Large intestine (tissue), 3 donors: Measurements from ENCODE around the gene DTL. TPM values are rescaled to one million over a fixed set of nuclear protein-coding genes. Genes with fewer than 3 reads are reported as not detected.

ENCODE experiments used
- DNase-seq, 2 donors: peaks; one replicate each; pipeline versions ENCODE4 v3.0.0 to v3.0.0-alpha.2; 2013
- H3K27ac ChIP-seq: one replicate; pipeline ENCODE4 v1.5.1; 2013; ENCODE audit warnings: low read length
- H3K27me3 ChIP-seq: 2 replicates; pipeline ENCODE4 v1.6.1; 2013; ENCODE audit warnings: low read length; ENCODE audit not compliant: control insufficient read depth, insufficient read depth
- H3K36me3 ChIP-seq: 2 replicates; pipeline ENCODE4 v1.6.1; 2013; ENCODE audit warnings: low read length; ENCODE audit not compliant: control insufficient read depth, insufficient read depth
- H3K4me1 ChIP-seq: one replicate; pipeline ENCODE4 v1.6.1; 2013; ENCODE audit warnings: low read length; ENCODE audit not compliant: control insufficient read depth, insufficient read depth
- H3K4me3 ChIP-seq: one replicate; pipeline ENCODE4 v1.5.1; 2013; ENCODE audit warnings: low read length
- H3K9me3 ChIP-seq: one replicate; pipeline ENCODE4 v1.6.1; 2013; ENCODE audit warnings: mild to moderate bottlenecking, low read depth, low read length, moderate library complexity; ENCODE audit not compliant: control insufficient read depth
- WGBS: methylation state at CpG from one replicate; pipeline ENCODE4 v1.1.5; 2013; ENCODE audit warnings: low lambda C conversion rate; ENCODE audit not compliant: insufficient coverage; 5-methylcytosine and 5-hydroxymethylcytosine counted together
- polyA plus RNA-seq: library from polyadenylated mRNA; unstranded; fragments of 120-200 nt; gene quantifications from one replicate; pipeline ENCODE4 v1.2.1, GENCODE V29; 2013

Gene DTL
- polyA plus RNA-seq, 1 donor = 10.1 TPM

- H3K9me3 ChIP-seq = peaks cover 13% of the 10 kb centered on the region
- no peaks in the 10 kb centered on the region for H3K27me3 ChIP-seq
- no peak overlapping the region for H3K27ac ChIP-seq
- no peak for DNase-seq
- H3K4me1 ChIP-seq = no peaks in the 10 kb centered on the region
- H3K4me3 ChIP-seq = no peak overlapping the region
- WGBS = 80% methylated on average over 1 of the region's 6 CpGs
- H3K36me3 ChIP-seq = peaks cover 2% of the 10 kb centered on the region
Observed at GRCh38 chr1:212060632-212061472, 25.3 kb downstream of the DTL start.

DNA sequence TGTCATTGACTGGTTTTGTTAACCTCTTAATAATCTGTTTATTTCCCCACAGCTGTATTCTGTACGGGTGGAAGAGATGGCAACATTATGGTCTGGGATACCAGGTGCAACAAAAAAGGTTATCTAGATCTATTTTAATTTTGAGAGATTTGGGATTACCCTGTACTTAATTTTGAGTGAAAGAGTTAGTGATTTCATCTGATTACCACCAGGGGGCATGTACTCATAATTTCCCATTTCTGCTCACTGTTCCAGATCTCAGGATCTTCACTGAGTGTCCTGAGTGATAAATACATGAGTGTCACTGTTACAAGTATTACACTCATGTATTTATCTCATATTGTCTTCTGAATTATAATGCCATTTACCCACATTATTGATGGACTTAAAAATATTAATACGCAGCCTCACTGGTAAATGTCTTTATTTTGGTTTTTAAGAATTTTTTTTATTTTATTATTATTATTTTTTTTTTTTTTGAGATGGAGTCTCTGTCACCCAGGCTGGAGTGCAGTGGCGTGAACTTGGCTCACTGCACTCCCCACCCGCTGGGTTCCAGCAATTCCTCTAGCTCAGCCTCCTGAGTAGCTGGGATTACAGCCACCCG, 27.4 kb downstream of the DTL start:
- WGBS = 89% methylated on average over 1 of the region's 5 CpGs
- H3K4me3 ChIP-seq = no peak overlapping the region
- no peaks in the 10 kb centered on the region for H3K27me3 ChIP-seq
- H3K9me3 ChIP-seq = no peaks in the 10 kb centered on the region
- H3K4me1 ChIP-seq = no peaks in the 10 kb centered on the region
- peak; percentile 3 to 10 for DNase-seq
- no peak overlapping the region for H3K27ac ChIP-seq
- no peaks in the 10 kb centered on the region for H3K36me3 ChIP-seq

- Histone ChIP-seq H3K36me3 (no peaks in the 10 kb centered on the region), H3K27ac (no peak overlapping the region), H3K4me3 (no peak overlapping the region), H3K27me3 (no peaks in the 10 kb centered on the region), H3K4me1 (no peaks in the 10 kb centered on the region), H3K9me3 (no peaks in the 10 kb centered on the region)
- WGBS = 100% methylated on average over 1 of the region's 3 CpGs
- no peak for DNase-seq
Observed at GRCh38 chr1:212067787-212068186, 32.2 kb downstream of the DTL start.

- Histone ChIP-seq H3K27ac (no peak overlapping the region), H3K9me3 (no peaks in the 10 kb centered on the region), H3K27me3 (no peaks in the 10 kb centered on the region), H3K36me3 (no peaks in the 10 kb centered on the region), H3K4me1 (no peaks in the 10 kb centered on the region), H3K4me3 (no peak overlapping the region)
- peak; percentile 14 to 34 for DNase-seq
Observed at GRCh38 chr1:212070720-212071302, 35.3 kb downstream of the DTL start.

DNA sequence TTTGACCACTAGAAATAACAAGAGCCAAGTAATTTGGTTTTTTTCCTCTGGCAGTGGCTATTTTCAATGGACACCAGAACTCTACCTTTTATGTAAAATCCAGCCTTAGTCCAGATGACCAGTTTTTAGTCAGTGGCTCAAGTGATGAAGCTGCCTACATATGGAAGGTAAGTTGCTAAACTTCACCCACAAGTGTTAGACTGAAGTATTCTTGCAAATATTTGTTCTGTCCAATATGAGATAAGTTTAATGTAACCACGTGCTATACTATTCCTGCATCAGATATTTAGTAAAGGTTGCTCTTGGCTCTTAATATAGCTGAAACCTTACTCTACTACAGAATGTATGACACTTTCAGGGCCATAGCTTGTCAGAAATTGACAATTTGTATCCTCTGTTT, 36.5 kb downstream of the DTL start:
- Histone ChIP-seq H3K27ac (no peak overlapping the region), H3K36me3 (no peaks in the 10 kb centered on the region), H3K4me1 (no peaks in the 10 kb centered on the region), H3K27me3 (no peaks in the 10 kb centered on the region), H3K4me3 (no peak overlapping the region), H3K9me3 (no peaks in the 10 kb centered on the region)
- no CpG with 5 or more reads among the region's 1 CpG for WGBS
- no peak for DNase-seq

DNA sequence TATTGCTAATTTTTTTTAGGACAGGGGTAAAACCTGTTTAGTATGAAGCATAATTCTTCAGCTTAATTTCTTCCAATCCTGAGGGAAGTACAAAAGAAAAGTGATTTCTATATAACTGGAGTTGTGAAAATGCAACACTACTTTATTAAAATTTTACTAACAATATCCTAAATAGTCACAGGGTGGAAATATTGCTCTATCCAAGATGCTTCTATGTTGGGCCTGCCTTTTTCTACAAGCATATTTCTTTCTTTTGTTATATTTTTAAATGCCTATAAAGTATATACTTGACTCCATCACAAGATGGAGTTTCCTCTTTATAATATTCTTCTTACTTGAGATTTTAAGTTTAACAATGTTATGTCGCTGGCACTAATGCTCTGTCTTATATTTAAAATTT, 37.9 kb downstream of the DTL start:
- 100% methylated on average over 1 of the region's 1 CpG for WGBS
- Histone ChIP-seq H3K9me3 (no peaks in the 10 kb centered on the region), H3K27me3 (no peaks in the 10 kb centered on the region), H3K4me3 (no peak overlapping the region), H3K4me1 (no peaks in the 10 kb centered on the region), H3K36me3 (no peaks in the 10 kb centered on the region), H3K27ac (no peak overlapping the region)
- no peak for DNase-seq

GRCh38 chr1:212074313-212074712, 38.8 kb downstream of the DTL start:
- no peaks in the 10 kb centered on the region for H3K4me1 ChIP-seq
- H3K27ac ChIP-seq = no peak overlapping the region
- WGBS = no CpG with 5 or more reads among the region's 3 CpGs
- H3K27me3 ChIP-seq = no peaks in the 10 kb centered on the region
- H3K36me3 ChIP-seq = no peaks in the 10 kb centered on the region
- no peaks in the 10 kb centered on the region for H3K9me3 ChIP-seq
- H3K4me3 ChIP-seq = no peak overlapping the region
- DNase-seq = no peak

- WGBS = 100% methylated on average over 1 of the region's 3 CpGs
- no peaks in the 10 kb centered on the region for H3K27me3 ChIP-seq
- H3K9me3 ChIP-seq = no peaks in the 10 kb centered on the region
- no peak for DNase-seq
- H3K36me3 ChIP-seq = no peaks in the 10 kb centered on the region
- no peak overlapping the region for H3K27ac ChIP-seq
- no peak overlapping the region for H3K4me3 ChIP-seq
- no peaks in the 10 kb centered on the region for H3K4me1 ChIP-seq
Observed at GRCh38 chr1:212074856-212075255, 39.3 kb downstream of the DTL start.

DNA sequence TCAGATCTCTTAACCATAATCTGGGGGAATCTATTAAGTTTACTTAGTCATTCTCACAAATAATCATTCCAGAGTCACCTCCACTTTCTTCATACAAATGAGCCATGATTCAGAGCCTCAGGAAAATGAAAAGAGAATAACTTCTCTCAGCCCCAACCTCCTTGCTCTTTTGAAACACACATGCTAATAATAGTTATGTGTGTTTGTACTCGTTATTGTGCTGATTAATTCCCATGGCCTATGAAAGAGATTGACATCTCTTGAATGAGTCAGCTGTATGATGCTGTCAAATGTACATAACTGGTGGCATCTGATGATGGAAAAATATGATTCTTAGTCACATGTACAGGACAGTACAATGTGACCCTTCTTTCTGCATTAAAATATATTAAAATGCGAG, 41.5 kb downstream of the DTL start:
- H3K27me3 ChIP-seq = no peaks in the 10 kb centered on the region
- H3K36me3 ChIP-seq = peaks cover 8% of the 10 kb centered on the region
- no peak overlapping the region for H3K27ac ChIP-seq
- no peak overlapping the region for H3K4me3 ChIP-seq
- H3K4me1 ChIP-seq = no peaks in the 10 kb centered on the region
- no peaks in the 10 kb centered on the region for H3K9me3 ChIP-seq
- DNase-seq = no peak
- WGBS = 88% methylated on average over 1 of the region's 2 CpGs

DNA sequence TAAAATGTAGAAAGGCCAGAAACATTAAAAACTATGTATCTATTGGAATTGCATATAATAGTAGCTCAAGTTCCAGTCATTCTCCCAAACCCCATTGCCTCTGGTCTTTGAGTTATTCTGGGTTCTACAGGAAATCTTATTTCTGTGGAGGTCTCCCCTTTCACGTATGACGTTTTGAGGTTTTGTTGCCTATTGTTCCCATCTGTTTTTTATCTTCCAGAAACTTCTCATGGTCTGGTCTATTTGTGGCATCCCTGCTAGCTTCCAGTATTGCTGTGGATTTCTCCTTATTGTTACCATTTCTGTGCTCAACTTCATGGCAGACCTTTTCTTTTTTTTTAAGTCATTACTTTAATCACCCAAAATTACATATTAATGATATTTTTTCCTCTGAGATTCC, 43.3 kb downstream of the DTL start:
- no peak for DNase-seq

More for the DNA sequence above, 43.3 kb downstream of the DTL start:
- peaks cover 12% of the 10 kb centered on the region for H3K36me3 ChIP-seq
- H3K4me1 ChIP-seq = no peaks in the 10 kb centered on the region
- H3K4me3 ChIP-seq = no peak overlapping the region
- H3K27me3 ChIP-seq = no peaks in the 10 kb centered on the region
- H3K9me3 ChIP-seq = no peaks in the 10 kb centered on the region
- WGBS = 100% methylated on average over 2 of the region's 2 CpGs
- H3K27ac ChIP-seq = no peak overlapping the region
